ENCODE results near the gene GPANK1.

DNA sequence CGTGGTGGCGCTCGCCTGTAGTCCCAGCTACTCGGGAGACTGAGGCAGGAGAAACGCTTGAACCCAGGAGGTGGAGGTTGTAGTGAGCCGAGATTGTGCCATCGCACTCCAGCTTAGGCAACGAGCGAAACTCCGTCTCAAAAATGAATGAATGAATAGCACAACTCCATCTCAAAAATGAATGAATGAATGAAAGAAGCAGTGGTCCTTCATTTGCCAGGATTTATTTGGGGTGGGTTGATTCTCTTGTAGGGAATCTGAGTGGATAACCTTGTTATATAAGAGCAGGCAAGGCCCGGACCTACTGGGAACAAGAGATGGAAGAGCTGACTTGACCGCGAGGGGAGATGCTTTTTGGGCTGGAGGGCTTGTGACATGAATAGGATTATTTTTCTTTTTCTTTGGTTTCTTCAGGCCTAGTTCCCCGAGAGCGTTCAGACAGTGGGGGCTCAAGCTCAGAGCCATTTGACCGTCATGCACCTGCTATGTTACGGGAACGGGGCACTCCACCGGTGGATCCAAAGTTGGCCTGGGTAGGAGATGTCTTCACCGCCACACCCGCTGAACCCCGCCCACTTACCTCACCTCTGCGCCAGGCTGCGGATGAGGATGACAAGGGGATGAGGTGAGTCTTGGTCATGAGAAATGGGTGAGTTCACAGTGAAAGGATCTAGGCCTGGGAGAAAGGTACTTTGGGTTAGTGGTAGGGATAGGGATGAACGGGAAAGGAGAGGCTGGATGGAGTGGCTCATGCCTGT, 34.4 kb downstream of the GPANK1 start:
- TF ChIP-seq, protein P1, sequence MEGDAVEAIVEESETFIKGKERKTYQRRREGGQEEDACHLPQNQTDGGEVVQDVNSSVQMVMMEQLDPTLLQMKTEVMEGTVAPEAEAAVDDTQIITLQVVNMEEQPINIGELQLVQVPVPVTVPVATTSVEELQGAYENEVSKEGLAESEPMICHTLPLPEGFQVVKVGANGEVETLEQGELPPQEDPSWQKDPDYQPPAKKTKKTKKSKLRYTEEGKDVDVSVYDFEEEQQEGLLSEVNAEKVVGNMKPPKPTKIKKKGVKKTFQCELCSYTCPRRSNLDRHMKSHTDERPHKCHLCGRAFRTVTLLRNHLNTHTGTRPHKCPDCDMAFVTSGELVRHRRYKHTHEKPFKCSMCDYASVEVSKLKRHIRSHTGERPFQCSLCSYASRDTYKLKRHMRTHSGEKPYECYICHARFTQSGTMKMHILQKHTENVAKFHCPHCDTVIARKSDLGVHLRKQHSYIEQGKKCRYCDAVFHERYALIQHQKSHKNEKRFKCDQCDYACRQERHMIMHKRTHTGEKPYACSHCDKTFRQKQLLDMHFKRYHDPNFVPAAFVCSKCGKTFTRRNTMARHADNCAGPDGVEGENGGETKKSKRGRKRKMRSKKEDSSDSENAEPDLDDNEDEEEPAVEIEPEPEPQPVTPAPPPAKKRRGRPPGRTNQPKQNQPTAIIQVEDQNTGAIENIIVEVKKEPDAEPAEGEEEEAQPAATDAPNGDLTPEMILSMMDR (IDR thresholded peaks at IDR 0.05): no peak
- TF ChIP-seq, protein P2, sequence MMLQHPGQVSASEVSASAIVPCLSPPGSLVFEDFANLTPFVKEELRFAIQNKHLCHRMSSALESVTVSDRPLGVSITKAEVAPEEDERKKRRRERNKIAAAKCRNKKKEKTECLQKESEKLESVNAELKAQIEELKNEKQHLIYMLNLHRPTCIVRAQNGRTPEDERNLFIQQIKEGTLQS (CRISPR knock-in tag; conservative IDR thresholded peaks at IDR 0.05): no peak
- TF ChIP-seq NFYB (CRISPR knock-in tag; conservative IDR thresholded peaks at IDR 0.05; ENCODE audit: low read depth): no peak
- TF ChIP-seq, protein P3, sequence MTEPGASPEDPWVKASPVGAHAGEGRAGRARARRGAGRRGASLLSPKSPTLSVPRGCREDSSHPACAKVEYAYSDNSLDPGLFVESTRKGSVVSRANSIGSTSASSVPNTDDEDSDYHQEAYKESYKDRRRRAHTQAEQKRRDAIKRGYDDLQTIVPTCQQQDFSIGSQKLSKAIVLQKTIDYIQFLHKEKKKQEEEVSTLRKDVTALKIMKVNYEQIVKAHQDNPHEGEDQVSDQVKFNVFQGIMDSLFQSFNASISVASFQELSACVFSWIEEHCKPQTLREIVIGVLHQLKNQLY (CRISPR knock-in tag; IDR thresholded peaks at IDR 0.05): no peak
- TF ChIP-seq RELA (CRISPR knock-in tag; IDR thresholded peaks at IDR 0.05; ENCODE audit: borderline replicate concordance): no peak
- TF ChIP-seq CREB1 (CRISPR knock-in tag; IDR thresholded peaks at IDR 0.05): no peak
- TF ChIP-seq ZNF423 (CRISPR knock-in tag; IDR thresholded peaks at IDR 0.05): no peak
- TF ChIP-seq, protein P4, sequence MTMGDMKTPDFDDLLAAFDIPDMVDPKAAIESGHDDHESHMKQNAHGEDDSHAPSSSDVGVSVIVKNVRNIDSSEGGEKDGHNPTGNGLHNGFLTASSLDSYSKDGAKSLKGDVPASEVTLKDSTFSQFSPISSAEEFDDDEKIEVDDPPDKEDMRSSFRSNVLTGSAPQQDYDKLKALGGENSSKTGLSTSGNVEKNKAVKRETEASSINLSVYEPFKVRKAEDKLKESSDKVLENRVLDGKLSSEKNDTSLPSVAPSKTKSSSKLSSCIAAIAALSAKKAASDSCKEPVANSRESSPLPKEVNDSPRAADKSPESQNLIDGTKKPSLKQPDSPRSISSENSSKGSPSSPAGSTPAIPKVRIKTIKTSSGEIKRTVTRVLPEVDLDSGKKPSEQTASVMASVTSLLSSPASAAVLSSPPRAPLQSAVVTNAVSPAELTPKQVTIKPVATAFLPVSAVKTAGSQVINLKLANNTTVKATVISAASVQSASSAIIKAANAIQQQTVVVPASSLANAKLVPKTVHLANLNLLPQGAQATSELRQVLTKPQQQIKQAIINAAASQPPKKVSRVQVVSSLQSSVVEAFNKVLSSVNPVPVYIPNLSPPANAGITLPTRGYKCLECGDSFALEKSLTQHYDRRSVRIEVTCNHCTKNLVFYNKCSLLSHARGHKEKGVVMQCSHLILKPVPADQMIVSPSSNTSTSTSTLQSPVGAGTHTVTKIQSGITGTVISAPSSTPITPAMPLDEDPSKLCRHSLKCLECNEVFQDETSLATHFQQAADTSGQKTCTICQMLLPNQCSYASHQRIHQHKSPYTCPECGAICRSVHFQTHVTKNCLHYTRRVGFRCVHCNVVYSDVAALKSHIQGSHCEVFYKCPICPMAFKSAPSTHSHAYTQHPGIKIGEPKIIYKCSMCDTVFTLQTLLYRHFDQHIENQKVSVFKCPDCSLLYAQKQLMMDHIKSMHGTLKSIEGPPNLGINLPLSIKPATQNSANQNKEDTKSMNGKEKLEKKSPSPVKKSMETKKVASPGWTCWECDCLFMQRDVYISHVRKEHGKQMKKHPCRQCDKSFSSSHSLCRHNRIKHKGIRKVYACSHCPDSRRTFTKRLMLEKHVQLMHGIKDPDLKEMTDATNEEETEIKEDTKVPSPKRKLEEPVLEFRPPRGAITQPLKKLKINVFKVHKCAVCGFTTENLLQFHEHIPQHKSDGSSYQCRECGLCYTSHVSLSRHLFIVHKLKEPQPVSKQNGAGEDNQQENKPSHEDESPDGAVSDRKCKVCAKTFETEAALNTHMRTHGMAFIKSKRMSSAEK (CRISPR knock-in tag; IDR thresholded peaks at IDR 0.05; ENCODE audit: borderline replicate concordance): no peak
- TF ChIP-seq, protein P5, sequence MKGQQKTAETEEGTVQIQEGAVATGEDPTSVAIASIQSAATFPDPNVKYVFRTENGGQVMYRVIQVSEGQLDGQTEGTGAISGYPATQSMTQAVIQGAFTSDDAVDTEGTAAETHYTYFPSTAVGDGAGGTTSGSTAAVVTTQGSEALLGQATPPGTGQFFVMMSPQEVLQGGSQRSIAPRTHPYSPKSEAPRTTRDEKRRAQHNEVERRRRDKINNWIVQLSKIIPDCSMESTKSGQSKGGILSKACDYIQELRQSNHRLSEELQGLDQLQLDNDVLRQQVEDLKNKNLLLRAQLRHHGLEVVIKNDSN (CRISPR knock-in tag; IDR thresholded peaks at IDR 0.05): no peak
- TF ChIP-seq, protein P6, sequence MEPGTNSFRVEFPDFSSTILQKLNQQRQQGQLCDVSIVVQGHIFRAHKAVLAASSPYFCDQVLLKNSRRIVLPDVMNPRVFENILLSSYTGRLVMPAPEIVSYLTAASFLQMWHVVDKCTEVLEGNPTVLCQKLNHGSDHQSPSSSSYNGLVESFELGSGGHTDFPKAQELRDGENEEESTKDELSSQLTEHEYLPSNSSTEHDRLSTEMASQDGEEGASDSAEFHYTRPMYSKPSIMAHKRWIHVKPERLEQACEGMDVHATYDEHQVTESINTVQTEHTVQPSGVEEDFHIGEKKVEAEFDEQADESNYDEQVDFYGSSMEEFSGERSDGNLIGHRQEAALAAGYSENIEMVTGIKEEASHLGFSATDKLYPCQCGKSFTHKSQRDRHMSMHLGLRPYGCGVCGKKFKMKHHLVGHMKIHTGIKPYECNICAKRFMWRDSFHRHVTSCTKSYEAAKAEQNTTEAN (CRISPR knock-in tag; IDR thresholded peaks at IDR 0.05): no peak
- TF ChIP-seq, protein P7, sequence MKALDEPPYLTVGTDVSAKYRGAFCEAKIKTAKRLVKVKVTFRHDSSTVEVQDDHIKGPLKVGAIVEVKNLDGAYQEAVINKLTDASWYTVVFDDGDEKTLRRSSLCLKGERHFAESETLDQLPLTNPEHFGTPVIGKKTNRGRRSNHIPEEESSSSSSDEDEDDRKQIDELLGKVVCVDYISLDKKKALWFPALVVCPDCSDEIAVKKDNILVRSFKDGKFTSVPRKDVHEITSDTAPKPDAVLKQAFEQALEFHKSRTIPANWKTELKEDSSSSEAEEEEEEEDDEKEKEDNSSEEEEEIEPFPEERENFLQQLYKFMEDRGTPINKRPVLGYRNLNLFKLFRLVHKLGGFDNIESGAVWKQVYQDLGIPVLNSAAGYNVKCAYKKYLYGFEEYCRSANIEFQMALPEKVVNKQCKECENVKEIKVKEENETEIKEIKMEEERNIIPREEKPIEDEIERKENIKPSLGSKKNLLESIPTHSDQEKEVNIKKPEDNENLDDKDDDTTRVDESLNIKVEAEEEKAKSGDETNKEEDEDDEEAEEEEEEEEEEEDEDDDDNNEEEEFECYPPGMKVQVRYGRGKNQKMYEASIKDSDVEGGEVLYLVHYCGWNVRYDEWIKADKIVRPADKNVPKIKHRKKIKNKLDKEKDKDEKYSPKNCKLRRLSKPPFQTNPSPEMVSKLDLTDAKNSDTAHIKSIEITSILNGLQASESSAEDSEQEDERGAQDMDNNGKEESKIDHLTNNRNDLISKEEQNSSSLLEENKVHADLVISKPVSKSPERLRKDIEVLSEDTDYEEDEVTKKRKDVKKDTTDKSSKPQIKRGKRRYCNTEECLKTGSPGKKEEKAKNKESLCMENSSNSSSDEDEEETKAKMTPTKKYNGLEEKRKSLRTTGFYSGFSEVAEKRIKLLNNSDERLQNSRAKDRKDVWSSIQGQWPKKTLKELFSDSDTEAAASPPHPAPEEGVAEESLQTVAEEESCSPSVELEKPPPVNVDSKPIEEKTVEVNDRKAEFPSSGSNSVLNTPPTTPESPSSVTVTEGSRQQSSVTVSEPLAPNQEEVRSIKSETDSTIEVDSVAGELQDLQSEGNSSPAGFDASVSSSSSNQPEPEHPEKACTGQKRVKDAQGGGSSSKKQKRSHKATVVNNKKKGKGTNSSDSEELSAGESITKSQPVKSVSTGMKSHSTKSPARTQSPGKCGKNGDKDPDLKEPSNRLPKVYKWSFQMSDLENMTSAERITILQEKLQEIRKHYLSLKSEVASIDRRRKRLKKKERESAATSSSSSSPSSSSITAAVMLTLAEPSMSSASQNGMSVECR (CRISPR knock-in tag; IDR thresholded peaks at IDR 0.05; ENCODE audit: borderline replicate concordance): no peak
- TF ChIP-seq, protein P8, sequence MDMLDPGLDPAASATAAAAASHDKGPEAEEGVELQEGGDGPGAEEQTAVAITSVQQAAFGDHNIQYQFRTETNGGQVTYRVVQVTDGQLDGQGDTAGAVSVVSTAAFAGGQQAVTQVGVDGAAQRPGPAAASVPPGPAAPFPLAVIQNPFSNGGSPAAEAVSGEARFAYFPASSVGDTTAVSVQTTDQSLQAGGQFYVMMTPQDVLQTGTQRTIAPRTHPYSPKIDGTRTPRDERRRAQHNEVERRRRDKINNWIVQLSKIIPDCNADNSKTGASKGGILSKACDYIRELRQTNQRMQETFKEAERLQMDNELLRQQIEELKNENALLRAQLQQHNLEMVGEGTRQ (CRISPR knock-in tag; IDR thresholded peaks at IDR 0.05): no peak
- no peak for TF ChIP-seq TEAD4 (CRISPR knock-in tag; IDR thresholded peaks at IDR 0.05)
- no peak for TF ChIP-seq MXD4 (CRISPR knock-in tag; IDR thresholded peaks at IDR 0.05; ENCODE audit: borderline replicate concordance)

All from WTC11 (cell line).